Left renal pelvis (tissue), 4 donors: Measurements from ENCODE around the gene HDDC2. TPM values are rescaled to one million over a fixed set of nuclear protein-coding genes. Genes with fewer than 3 reads are reported as not detected.

Experiments
- DNase-seq, 4 donors: peaks; one replicate each; pipeline ENCODE4 v3.0.0-alpha.2; 2013; ENCODE audit warnings: low read depth in 4 of 4, low spot score in 3 of 4
- polyA plus RNA-seq, 4 donors: library from polyadenylated mRNA; unstranded; fragments of 120-200 nt; gene quantifications; one replicate each; pipeline ENCODE4 v1.2.1, GENCODE V29; 2013; ENCODE audit not compliant: insufficient read length in 4 of 4

Gene HDDC2
- polyA plus RNA-seq, 4 donors: 72.3 to 120 (median 107) TPM

GRCh38 chr6:125245523-125246264, 56.1 kb downstream of the HDDC2 start:
- no peak for DNase-seq

GRCh38 chr6:125245109-125245508, 56.7 kb downstream of the HDDC2 start:
- no peak for DNase-seq

GRCh38 chr6:125237764-125238163, 64.0 kb downstream of the HDDC2 start:
- no peak for DNase-seq

- no peak for DNase-seq
Observed at GRCh38 chr6:125236536-125237327, 65.0 kb downstream of the HDDC2 start.

GRCh38 chr6:125233202-125233601, 68.6 kb downstream of the HDDC2 start:
- DNase-seq: no peak

GRCh38 chr6:125232466-125232865, 69.3 kb downstream of the HDDC2 start:
- DNase-seq: no peak

- no peak for DNase-seq
Observed at GRCh38 chr6:125231574-125232343, 70.0 kb downstream of the HDDC2 start.

- DNase-seq: no peak
Observed at GRCh38 chr6:125231133-125231532, 70.6 kb downstream of the HDDC2 start.

- DNase-seq: no peak
Observed at GRCh38 chr6:125230674-125231073, 71.1 kb downstream of the HDDC2 start.

GRCh38 chr6:125228981-125229479, 72.7 kb downstream of the HDDC2 start:
- DNase-seq: no peak

- DNase-seq: no peak
Observed at GRCh38 chr6:125227244-125227643, 74.5 kb downstream of the HDDC2 start.

Other genes with a start within 250 kb of the HDDC2 start
- 100 to 1,000 TPM in 1 of 4 donors, 10 to 100 TPM in 2, 1 to 10 TPM in 1; 5.9 to 102 (median 87.0) TPM for gene TPD52L1, start 148.2 kb downstream of the HDDC2 start, polyA plus RNA-seq